Renal pelvis (tissue), 12 donors: Measurements from ENCODE around the gene EEF2KMT. TPM values are rescaled to one million over a fixed set of nuclear protein-coding genes. Genes with fewer than 3 reads are reported as not detected.
A peak's percentile ranks its signal among the peaks of the same experiment; 100 is the strongest.
"Not testable (repeated sequence)": the region's sequence is repeated elsewhere in the genome, so short reads cannot be mapped to it uniquely, and the experiment has no call there.

ENCODE experiments used
- DNase-seq: peaks from one replicate; pipeline ENCODE4 v3.0.0-alpha.2; 2013
- long read RNA-seq, 16 experiments: transcript quantifications; one replicate each; lab custom pipeline, GENCODE V29; 2026
- polyA plus RNA-seq, 3 donors: library from polyadenylated mRNA; unstranded; fragments of 120-200 nt; gene quantifications; one replicate each; pipeline ENCODE4 v1.2.1, GENCODE V29; 2013; ENCODE audit not compliant: insufficient read length in 3 of 3

The EEF2KMT gene, protein sequence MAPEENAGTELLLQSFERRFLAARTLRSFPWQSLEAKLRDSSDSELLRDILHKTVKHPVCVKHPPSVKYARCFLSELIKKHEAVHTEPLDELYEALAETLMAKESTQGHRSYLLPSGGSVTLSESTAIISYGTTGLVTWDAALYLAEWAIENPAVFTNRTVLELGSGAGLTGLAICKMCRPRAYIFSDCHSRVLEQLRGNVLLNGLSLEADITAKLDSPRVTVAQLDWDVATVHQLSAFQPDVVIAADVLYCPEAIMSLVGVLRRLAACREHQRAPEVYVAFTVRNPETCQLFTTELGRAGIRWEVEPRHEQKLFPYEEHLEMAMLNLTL
- 10 to 100 TPM; 13.5 to 17.8 (median 14.0) TPM for polyA plus RNA-seq
- long read RNA-seq, donor 1, transcript EEF2KMT-201 (8 exons, 2,390 nt) = major isoform, 6 of 9 reads
- long read RNA-seq, donor 1, partial matches to known transcripts = 0 of 9 reads
- long read RNA-seq, donor 1, other reads (novel, unspliced or antisense) = 0 of 9 reads
- long read RNA-seq, donor 2, transcript EEF2KMT-202 (7 exons, 2,268 nt) = major isoform, 6 of 10 reads
- long read RNA-seq, donor 2, partial matches to known transcripts = 0 of 10 reads
- long read RNA-seq, donor 2, other reads (novel, unspliced or antisense) = 0 of 10 reads
- long read RNA-seq, donor 3, partial matches to known transcripts = 0 of 1 reads
- long read RNA-seq, donor 3, other reads (novel, unspliced or antisense) = 0 of 1 reads
- long read RNA-seq, donor 4, partial matches to known transcripts = 5 of 20 reads
- long read RNA-seq, donor 4, other reads (novel, unspliced or antisense) = 11 of 20 reads
- long read RNA-seq, donor 5, partial matches to known transcripts = 0 of 2 reads
- long read RNA-seq, donor 5, other reads (novel, unspliced or antisense) = 0 of 2 reads
- long read RNA-seq, donor 6, partial matches to known transcripts = 0 of 6 reads
- long read RNA-seq, donor 6, other reads (novel, unspliced or antisense) = 0 of 6 reads
- long read RNA-seq, donor 7, transcript EEF2KMT-201 (8 exons, 2,390 nt) = major isoform, 7 of 10 reads
- long read RNA-seq, donor 7, partial matches to known transcripts = 0 of 10 reads
- long read RNA-seq, donor 7, other reads (novel, unspliced or antisense) = 0 of 10 reads
- long read RNA-seq, donor 8, transcript EEF2KMT-201 (8 exons, 2,390 nt) = major isoform, 5 of 6 reads
- long read RNA-seq, donor 8, partial matches to known transcripts = 0 of 6 reads
- long read RNA-seq, donor 8, other reads (novel, unspliced or antisense) = 0 of 6 reads
- long read RNA-seq, donor 9, transcript EEF2KMT-201 (8 exons, 2,390 nt) = major isoform, 5 of 6 reads
- long read RNA-seq, donor 9, partial matches to known transcripts = 0 of 6 reads
- long read RNA-seq, donor 9, other reads (novel, unspliced or antisense) = 0 of 6 reads
- long read RNA-seq, donor 10, partial matches to known transcripts = 0 of 3 reads
- long read RNA-seq, donor 10, other reads (novel, unspliced or antisense) = 0 of 3 reads
- long read RNA-seq, donor 11, partial matches to known transcripts = 0 of 4 reads
- long read RNA-seq, donor 11, other reads (novel, unspliced or antisense) = 0 of 4 reads
- long read RNA-seq, donor 12, transcript EEF2KMT-201 (8 exons, 2,390 nt) = major isoform, 5 of 6 reads
- long read RNA-seq, donor 12, partial matches to known transcripts = 0 of 6 reads
- long read RNA-seq, donor 12, other reads (novel, unspliced or antisense) = 0 of 6 reads
- long read RNA-seq, donor 13, partial matches to known transcripts = 5 of 7 reads
- long read RNA-seq, donor 13, other reads (novel, unspliced or antisense) = 0 of 7 reads
- long read RNA-seq, donor 14 = 0 reads
- long read RNA-seq, donor 15 = 0 reads
- long read RNA-seq, donor 16, partial matches to known transcripts = 0 of 7 reads
- long read RNA-seq, donor 16, other reads (novel, unspliced or antisense) = 0 of 7 reads

DNA sequence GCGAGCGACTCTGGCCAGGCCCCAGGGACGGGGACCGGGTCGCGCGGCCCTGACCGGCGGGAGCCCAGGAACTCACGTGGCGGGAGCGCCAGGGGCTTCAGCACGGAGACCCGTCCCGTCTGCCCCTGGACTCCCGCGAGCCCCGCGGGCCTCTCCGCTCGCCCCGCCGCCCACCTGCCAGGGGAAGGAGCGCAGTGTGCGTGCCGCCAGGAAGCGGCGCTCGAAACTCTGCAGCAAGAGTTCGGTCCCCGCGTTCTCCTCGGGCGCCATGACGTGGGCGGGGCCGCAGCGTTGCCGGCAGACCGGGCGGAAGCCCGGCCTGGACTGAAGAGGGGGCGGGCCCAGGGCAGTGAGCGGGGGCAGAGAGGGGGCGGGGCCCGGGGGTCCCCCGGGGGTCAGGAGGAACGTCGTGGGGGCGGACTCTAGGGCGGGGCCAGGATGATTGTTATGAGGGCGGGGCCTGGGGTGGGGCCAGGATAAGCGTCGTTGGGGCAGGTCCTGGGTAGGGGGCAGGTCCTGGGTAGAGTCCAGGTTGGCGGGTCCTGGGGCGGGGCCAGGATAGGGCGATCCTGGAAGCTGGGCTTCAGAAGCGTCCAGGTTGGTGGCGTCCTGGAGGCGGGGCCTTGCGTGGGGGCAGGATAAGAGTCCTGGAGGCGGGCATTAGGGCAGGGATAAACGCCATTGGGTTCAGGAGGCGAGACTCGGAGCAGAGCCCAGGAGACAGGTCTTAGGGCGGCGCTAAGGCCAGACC, at the start of gene EEF2KMT:
TSS of gene EEF2KMT (minus strand) at position 326 of the 751 bp plus-strand sequence. CDS start at position 270, 56 bp downstream.
- peak; percentile 97 for DNase-seq

DNA sequence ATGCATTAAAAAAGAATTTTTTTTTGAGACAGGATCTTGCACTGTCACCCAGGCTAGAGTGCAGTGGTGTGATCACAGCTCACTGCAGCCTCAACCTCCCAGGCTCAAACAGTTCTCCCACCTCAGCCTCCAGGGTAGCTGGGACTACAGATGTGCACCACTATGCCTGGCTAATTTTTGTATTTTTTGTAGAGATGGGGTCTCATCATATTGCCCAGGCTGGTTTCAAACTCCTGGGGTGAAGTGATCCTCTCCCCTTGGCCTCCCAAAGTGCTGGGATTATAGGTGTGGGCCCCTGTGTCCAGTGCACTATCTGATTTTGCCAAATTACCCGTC, 47.0 kb upstream of the EEF2KMT start:
- not testable (repeated sequence) for DNase-seq

DNA sequence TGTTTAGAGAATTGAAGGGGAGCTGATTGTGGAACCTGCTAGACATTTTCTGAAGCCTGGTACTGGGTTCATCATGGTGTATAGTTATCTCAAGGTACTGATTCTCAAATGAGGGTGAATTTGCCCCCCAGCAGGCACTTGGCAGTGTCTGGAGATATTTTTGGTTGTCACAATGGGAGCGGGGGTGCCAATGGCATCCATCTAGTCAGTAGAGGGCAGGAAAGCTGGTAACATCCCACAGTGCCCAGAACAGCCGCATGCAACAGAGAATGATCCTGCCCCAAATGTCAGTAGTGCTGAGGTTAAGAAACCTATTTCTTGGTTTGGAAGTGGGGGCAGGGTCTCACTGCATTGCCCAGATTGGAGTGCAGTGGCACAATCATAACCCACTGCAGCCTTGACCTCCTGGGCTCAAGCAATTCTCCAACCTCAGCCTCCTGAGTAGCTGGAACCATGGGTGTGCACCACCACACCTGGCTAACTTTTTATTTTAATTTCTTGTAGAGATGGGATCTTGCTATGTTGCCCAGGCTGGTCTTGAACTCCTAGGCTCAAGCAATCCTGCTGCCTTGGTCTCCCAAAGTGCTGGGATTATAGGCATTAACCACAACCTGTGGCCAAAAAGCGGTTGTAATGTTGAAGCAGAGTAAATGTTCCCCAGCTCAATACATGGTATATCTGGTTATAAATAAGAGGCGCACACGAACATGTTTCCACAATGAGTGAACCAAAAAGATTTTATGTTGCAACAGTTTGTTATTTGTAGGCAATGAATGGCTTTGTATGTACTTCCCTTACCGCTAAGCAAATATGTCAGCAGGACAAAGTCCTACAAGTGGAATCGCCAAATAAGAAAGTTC, 46.4 kb upstream of the EEF2KMT start:
- DNase-seq = no peak

DNA sequence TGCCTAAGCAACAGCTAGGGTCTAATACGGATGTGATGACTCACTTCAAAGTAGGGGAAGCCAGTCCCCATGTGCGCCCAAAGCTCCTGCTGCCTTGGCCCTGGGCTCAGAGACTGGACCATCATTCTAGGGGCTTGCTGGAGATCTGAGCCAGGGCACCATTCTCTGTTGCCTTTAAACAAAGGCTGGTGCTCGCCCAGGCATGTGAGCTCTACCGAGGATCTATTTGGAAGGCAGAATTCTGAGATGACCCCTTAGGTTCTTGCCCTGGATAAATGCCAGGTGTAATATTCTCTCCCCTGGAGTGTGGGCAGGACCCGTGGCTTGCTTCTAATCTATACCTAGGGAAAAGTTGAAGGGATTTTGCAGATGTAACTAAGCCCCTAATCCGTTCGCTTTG, 42.6 kb upstream of the EEF2KMT start:
- DNase-seq = not testable (repeated sequence)

DNA sequence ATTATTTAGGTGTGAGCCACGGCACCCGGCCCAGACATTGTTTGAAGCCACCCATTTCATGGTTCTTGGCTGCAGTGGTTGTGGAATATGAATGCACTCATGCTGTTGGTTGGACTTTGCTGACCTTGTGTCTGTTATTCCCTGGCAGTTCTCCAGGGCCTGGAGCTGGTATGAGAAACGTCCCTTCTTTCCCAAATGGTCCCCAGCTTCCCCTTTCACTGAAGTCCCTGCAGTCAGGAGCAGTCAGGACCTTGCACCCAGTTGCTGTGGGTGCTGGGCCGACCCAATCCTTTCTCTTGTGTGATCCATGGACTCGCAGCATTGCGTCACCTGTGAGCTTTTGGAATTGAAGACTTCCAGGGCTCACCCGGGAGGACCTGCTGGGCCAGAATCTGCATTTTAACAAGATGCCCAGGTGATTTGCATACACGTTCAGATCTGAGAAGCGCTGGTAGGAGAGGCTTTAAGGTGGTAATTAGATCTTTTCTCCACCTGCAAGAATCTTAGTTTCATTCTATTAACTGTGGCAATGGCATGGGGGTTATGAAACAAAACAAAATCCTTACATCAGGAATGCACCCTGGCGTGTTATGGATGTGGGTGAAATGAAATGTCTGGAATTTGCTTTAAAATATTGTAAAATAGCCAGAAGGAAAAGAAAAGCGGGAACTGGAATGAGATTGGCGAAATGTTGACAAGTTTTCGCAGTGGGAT, 37.3 kb upstream of the EEF2KMT start:
- DNase-seq = not testable (repeated sequence)

DNA sequence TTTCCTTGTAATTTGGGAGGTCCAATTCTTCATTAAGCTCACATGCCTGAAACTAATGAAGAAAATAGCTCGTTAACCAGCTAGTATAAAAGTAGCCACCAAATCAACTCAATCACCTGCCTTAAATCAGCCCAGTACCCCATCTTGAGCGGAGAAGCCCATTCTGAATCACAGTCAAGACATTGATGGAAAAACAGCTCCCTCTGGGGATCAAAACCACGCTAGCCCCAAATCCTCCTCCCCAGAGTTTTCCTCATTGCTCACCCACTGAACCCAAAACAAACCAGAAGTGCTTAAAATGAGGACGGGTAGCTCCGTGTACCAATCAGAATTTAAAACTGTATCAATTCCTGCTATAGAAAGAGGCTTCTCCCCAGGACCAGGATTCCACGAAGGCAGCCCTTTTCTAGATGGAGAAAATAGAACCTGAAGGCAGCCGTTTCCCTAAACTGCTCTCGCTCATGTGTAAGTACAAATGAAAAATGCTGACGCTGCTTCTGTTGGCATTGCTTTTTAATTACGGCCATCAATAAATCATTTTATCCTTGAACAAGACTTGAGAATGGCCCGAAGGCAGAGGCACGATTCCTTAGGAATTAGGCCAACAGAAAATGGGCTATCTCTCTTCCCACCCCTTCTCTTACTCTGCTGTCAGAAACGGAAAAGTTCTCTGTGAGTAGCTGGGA, 35.5 kb upstream of the EEF2KMT start:
- DNase-seq = not testable (repeated sequence)

DNA sequence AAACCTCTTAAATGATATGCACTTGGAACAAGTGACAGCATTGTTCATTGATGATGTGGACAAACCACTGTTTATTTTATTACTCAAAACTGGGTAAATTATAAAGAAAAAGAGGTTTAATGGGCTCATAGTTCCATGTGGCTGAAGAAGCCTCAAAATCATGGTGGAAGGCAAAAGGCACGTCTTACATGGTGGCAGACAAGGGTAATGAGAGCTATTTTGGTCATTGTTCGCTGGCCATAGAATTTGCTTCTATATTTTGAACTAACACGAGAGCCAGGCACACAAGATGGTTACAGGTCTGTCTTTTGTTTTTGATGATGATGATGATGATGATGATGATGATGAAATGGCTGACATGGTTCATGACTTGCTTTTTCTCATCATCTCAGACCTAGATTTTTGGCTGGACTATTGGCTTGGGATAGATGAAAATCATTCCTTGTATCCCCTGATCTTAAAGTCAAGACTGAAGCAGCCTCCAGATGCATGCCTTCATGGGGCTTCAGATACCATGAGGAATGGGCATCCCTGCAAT, 33.9 kb upstream of the EEF2KMT start:
- DNase-seq = not testable (repeated sequence)

DNA sequence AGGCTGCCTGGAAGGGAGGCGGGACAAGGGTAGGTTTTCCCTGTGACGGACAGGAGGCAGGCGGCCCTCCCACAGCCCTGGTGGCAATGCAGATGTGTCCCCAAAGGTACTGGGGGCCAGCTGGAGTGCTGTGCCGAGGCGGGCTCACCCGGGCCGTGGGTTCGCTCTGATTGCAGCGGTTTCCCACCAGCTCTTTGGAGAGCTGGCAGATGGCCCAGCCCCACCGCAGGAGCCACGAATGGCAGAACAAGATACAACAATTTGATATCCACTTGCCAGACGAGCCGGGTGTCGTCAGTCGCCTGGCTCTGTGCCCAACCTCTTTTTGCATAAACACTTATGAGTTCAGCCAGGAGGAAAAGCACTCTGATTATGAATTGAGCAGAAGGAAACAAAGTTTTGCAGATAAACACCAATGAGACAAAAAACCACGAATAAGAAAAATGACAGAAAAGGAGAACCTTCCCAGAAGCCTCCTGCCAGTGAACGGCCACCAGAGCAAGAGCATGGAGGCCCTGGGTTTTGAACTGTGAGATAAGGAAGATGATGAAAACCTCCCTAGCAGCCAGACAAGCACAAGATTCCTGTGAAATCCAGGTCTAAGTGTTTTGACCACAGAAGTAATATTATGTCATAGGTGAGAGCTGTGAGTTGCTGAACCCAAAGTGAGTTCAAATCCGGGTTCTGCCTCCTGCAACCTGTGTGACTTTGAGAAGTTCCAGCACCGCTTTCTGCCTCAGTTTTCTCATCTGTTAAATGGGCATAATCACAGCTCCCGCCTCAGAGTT, 19.9 kb upstream of the EEF2KMT start:
- not testable (repeated sequence) for DNase-seq

DNA sequence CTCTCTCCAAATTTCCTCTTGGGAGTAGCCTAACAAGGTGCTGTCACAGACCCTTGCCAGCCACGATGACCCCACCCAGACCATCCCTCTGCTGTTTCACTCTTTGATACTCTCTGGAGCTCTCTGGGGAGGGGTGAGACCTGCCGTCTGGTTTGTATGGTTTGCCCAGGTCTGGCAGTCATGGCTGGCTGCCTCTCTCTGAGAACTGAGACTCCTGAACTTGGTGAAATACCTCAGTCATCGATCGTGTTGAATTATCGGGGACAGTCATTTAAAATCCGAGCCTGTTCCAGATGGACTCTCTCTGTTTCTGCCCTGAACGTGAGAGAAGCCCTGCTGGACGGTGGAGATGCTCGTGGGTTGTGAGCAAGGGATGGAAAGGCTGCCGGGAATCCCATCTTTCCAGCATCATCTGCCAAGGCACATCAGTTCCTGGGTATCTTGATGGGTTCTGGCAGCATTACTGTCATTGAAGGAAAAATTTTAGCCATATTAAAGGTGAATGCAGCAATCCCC, 19.2 kb upstream of the EEF2KMT start:
- DNase-seq = not testable (repeated sequence)

DNA sequence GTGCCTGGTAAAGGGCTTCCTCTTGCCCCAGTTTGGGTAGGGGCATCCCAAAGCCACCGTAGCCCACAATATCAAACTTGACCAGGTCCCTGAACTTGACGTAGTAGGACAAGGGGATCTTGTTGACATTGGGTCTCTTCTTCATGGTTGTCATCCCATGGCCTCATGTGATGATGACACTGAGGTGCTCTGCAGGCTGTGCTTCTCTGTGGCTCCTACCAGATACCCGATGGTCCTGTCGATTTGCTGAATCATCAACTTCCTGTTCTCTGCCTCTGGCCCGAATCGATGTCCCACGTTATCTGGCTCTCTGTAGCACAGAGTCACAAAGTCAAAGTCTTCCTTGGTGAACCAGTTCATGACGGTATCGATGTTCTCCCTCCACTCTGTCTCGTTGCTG, 13.3 kb upstream of the EEF2KMT start:
- DNase-seq = not testable (repeated sequence)

DNA sequence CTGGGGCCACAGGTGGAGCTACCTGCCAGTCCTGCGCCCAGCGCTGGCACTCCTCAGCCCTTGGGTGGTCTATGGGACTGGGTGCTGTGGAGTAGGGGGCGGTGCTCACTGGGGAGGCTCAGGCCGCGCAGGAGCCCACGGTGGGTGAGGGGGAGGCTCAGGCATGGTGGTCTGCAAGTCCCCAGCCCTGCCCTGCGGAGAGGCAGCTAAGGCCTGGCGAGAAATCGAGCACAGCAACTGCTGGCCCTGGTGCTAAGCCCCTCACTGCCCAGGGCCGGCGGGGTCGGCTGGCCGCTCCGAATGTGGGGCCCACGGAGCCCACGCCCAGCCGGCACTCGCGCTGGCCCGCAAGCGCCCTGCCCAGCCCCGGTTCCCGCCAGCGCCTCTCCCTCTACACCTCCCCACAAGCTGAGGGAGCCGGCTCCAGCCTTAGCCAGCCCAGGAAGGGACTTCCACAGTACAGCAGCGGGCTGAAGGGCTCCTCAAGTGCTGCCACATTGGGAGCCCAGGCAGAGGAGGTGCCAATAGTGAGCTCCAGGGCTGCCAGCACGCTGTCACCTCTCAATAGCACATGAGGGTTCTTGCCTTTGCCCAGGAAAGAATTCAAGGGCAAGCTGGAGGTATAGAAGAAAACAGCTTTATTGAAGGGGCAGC, 11.0 kb upstream of the EEF2KMT start:
- no peak for DNase-seq

DNA sequence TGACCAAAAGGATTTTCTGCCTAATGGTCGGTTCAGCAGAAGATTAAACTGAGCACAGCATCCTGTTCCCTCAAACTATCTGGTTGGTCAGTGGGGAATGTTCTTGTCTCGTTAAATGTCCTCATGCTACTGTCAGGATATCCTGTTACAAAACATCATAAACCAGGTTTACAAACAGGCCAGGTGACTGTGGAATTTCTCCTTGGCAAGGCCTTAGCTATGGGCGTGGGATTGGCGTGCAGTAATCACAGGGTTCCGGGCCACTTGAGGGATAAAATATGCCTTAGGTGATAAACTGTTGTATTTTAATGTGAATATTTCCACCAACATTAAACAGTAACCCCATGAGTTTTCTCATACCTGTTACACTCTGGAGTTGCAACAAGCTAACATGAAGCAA, 7.4 kb upstream of the EEF2KMT start:
- DNase-seq = not testable (repeated sequence)

DNA sequence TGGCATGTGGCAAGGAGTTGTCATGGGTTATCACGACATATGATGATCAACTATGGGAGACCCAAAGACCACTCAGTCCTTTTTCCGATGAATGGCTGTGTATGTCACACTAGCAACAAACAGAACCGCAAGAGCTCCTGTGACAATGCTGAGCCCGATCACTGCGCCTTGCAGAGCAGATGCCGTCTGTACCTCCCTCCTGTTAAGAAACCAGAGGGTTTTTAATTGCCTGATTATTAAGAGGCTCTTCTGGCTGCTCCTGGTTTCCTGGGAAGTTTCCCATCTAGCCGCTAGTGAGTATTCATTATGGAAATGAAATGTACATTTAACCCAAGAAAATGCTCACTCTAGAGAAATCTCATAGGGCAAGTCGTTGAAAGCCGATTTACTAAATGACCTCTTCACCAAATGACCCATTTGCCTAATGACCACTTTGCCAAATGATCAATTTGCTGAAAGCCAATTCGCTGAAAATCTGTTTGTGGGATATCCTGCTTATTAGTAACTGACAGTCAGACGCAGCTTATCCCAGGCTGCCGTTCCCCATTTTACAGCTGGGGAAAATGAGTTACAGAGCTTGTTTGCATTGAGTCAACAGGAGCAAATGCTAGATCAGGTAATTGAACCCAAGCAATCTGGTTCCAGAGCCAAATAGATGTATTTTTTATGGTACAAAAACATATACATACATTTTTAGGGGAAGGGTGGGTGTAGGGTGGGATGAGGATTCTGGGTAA, 5.9 kb upstream of the EEF2KMT start:
- DNase-seq = not testable (repeated sequence)

DNA sequence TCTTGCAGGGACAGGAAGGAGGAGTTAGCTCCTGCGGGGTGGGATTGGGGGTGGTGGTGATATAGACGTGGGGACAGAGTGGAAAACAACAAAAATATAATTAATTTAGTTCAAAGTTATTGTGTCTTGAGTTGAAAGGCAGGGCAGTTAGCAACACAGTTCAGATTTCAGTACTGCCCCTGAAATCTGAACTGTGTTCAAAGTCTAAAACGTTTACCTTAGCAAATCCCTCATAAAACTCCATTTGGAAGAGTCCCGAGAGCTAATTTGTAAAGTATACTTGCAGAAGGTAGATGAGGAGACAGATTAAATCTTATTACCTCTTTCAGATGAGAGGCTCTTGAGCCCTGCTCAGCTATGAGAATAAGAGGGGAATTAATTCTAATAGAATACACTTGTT, 1.6 kb upstream of the EEF2KMT start:
- not testable (repeated sequence) for DNase-seq
